ENCODE measurements around the gene TTC7B.
A peak's percentile ranks its signal among the peaks of the same experiment; 100 is the strongest.

TTC7B gene

DNA sequence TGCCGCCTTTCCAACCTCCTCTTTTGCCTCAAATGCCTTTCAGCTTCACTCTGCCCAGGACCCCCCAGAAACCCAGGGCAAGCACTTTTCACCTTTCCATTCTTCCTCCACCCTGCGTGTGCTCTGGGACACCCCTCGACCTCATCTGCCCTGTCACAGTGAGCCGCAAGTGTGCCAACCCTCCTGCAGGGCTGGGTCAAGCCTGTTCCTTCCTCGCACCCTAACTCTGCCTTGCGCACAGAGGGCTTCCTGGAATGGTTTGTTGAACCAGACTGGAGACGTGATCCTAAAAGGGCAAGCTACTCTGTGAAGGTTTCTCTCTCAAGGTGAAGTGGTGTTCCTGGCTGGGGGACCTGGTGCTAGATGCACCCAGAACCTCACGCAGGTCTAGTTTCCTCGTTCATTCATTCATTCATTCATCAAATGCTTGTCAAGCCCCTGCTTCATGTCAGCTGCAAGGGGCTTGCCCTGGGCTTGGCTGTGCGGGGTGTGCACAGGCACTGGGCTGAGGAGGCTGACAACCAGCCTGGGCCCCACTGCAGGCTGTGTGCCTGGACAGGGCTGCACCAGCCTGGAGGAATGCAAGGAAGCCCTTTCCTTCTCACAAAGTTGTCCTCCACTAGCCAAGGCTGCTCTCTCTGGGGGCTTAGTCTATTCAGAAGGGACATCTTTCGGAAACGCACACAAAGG lies 232.2 kb downstream of the TTC7B start:
- DNase-seq: no peak

- DNase-seq: no peak
Observed at GRCh38 chr14:90583427-90583826, 232.8 kb downstream of the TTC7B start.

GRCh38 chr14:90582166-90582565 lies 234.1 kb downstream of the TTC7B start:
- DNase-seq: no peak

DNA sequence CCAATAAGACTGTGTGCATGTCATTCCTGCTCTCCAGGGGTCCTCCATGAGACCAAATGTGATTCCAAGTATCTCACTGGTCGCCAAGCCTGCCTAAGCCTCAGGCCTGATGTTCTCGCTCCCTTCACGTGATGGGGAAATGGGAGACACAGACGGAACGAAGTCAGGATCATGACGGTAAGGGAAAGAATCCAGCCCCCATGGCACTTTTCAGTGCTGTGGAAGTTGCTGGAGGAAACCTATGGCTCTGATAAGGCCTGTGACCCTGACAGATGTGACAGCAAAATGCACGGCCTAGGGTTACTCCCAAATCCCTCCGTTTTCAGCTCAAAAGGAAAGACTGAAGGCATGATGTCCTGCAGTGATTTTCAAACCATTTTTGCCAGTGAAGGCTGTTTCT lies 234.5 kb downstream of the TTC7B start:
- no peak for DNase-seq

- DNase-seq: no peak
Observed at GRCh38 chr14:90580377-90581335, 235.6 kb downstream of the TTC7B start.

DNA sequence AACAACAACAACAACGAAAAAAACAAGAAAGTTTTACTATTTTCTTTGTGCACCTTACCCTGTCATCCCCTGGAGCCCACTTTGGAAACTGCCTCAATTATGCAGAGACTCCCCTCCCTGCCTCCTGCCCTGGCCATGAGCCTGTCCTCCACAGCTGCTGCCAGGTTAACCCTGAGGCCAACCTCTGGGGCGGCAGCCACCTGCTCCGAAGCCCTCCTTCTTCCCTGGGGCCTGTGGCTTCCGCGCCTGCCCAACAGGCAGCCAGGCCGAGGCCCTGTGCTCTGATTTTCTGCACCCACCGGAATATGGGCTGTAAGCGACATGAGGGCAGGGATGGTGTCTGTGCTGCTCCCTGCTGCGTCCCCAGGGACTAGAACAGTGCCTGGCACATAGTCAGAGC lies 236.4 kb downstream of the TTC7B start:
- DNase-seq: no peak

DNA sequence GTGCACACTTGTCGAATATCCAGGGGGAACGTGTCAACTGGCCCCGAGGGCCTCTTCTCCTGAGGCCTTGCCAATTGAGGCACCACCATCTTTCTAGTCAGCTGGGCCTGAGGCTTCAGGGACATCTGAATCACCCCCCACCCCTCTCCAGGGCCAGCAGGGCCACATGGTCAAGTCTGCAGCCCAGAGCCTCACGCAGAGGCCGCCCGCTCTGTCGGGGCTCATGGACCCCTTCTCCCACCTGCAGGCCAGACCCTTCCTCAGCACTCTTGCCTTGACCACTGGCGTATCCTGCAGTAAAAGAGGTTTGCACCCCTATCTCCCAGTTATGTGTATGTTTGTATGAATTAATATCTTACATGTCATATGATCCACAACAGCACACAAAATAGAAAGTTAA lies 237.1 kb downstream of the TTC7B start:
- DNase-seq: no peak

DNA sequence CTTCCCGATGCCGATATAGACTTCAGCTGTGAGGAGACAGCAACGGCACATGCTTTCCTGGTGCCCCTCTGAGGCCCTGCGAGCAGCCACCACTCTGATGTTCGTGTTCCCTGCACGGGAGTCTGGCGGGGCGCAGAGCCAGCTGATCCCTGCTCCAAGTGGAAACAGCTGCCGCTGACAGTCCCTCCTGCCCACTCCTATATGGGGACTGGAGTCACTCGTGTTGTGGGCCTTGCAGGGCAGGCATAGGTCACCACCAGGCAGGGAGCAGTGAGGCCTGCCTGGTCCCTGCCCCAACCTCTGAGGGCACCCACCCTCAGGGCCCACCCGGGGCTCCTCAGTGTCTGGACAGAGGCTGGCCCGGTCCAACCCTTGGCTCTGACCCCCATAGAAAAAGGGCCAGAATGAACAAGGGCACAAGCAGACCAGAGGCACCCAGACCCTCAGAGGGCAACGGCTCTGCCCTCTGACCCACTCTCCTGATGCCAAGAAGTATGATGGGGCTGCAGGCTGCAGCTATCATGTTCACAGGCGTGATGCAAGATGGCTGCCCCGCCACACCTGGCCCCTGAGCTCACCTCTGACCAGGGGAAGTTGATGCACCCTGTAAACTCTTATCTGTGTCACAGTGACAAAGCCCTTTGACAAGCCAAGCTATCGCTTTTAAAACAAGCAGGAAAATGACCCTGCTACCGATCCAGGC lies 237.8 kb downstream of the TTC7B start:
- DNase-seq: no peak

GRCh38 chr14:90577661-90578282 lies 238.5 kb downstream of the TTC7B start:
- DNase-seq: no peak

DNA sequence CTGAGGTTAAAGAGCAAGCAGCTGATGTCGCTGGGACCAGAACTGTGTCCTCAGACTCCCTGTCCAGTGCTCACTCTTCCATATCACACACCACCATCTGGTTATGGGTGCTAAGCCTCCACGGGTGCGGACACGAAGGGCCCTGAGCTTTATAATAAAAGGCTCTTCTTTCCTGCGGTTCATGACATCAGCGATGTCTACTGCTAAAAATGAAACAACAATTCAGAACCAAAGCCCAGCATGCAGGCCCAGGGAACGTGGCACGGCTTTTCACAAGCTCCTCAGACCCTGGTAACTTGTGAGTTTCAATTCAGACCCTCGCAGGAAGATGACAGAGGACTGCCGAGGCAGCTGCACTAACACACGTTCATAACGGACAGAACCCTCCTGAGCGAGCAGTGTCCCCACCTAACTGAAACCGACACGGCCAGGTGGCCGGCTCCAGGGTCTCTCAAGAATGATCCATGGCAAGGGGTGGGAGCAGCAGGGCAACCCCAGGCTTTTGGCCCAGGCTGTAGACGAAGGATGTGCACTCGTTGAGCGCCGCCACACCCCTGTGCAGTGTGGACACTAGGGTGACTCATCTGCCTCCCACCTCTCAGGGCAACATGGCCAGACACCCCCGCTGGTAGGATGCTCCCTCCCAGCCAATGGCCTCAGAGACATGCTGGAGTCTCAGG lies 239.1 kb downstream of the TTC7B start:
- DNase-seq: no peak

GRCh38 chr14:90576581-90576980 lies 239.6 kb downstream of the TTC7B start:
- no peak for DNase-seq

GRCh38 chr14:90575781-90576180 lies 240.4 kb downstream of the TTC7B start:
- no peak for DNase-seq

GRCh38 chr14:90575336-90575735 lies 240.9 kb downstream of the TTC7B start:
- DNase-seq: no peak

DNA sequence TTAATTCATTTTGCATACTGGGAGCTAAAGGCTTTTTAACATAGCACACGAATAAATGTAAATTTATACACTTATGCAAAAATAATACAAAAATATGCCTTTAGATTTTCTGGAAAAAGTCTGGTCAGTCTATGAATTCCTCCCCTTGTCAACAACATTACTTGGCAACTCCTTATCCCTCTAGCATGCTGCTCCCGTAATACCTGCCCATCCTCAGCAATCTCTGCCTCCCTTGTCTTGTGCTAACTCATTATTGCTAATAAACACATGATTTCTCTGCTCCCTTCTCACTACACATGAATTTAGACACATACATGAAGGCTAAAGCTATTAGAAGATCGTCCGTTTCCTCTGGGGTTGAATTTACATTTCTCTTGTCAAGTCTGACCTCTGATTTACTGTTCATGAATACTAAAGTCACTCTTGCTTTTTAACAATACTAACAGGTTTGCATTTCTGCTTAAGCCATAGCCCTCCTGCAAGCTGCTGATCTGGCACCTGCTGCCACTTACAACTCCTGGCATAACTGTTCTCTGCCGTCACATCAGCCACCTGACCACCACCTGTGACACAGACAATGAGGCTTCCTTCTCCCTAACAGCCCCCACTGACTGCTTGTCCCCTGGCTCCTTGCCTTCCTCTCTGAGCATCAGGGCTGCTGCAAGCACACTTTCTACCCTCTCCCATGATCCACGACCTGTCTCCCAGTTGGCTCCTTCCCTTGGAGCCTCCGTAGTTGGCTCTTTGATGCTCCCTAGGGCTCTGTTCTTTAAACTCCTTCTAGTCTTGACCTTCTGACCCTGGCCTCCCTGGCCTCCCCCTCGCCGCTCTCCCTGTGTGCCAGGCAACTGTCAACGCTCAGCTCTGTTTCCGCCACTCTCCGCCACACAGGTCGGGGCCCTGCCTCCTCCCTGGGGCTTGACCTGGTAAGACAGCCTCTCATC lies 241.8 kb downstream of the TTC7B start:
- peak; percentile 76 for DNase-seq

DNA sequence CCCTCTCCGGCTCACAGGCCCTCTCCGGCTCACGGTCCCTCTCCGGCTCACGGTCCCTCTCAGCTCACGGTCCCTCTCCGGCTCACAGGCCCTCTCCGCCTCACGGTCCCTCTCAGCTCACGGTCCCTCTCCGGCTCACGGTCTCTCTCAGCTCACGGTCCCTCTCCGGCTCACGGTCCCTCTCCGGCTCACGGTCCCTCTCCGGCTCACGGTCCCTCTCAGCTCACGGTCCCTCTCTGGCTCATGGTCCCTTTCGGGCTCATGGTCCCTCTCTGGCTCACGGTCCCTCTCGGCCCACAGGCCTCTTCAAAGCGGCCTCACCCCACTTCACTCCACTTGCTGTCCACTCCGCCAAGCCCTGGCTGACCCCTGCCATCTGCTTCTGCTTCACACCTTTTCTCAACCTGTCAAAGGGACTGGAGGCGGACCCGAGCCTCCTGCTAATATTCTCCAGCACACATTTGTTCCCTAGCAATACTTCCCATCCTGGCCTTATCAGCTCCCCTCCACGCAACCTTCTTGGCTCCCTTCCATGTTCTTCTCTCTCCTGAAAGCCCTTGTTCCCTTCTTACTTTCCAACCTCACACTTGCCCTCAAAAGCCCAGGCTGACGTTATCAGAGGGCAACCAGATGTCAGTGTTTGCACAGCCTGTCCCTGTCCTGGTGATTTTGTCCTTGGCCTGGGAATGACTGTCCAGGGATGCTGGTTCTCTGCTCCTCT lies 242.7 kb downstream of the TTC7B start:
- DNase-seq: peak; percentile 17

- DNase-seq: no peak
Observed at GRCh38 chr14:90572441-90573150, 243.6 kb downstream of the TTC7B start.

DNA sequence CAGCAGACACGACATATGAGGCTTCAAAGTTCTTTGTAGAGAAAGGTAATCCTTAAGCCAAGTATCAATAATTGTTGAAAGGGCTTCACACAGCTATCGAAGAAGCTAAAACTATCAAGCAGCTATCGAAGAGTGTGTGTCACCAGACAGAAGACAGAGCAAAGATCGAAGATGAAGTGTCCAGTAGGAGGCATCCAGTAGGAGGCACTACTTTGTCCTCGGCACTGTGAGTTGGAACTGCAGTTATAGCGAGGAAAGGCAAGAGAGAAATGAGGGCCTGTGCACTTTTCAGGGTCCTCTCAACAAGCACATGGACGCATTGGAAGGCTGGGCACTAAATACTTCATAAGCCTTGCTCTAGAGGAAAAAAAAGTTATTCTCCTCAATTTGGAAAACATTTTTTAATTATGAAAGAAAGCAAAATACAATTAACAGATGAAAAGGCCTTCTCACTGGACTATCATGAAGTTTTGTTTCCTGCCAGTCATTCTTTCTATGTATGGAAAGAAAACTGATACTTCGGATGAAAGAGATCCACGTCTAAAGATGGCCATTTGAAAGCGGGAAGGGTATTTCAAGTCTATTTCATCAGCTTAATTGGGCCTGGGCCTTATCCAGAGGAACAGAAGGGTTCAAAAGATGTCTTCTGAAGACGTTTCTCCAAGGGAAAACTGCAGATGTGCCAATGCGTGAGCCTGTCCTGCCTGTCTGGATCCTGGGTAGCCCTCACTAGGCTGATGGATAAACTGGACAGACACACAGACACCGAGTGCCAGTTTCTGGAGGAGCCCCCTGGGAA lies 244.9 kb downstream of the TTC7B start:
- no peak for DNase-seq

DNA sequence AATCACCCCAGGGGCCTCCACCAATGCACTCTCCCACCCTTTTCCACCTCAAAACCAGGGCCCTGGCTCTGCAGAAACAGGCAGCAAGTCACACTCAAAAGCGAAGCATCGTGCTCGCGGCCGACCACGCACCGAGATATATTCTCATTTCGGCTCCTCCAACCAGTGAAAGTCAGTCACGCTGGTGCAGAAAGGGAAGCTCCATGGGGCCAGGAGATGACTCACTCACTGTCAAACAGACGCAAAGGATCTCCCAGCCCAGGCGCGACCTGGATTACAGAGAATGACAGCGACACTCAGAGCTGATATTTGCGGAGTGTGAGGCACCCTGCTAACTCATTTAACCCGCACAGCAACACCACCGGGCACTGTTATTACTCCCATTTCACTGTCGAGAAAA lies 245.8 kb downstream of the TTC7B start:
- no peak for DNase-seq
